ENCODE measurements around the gene TTC39B.

Gene TTC39B

DNA sequence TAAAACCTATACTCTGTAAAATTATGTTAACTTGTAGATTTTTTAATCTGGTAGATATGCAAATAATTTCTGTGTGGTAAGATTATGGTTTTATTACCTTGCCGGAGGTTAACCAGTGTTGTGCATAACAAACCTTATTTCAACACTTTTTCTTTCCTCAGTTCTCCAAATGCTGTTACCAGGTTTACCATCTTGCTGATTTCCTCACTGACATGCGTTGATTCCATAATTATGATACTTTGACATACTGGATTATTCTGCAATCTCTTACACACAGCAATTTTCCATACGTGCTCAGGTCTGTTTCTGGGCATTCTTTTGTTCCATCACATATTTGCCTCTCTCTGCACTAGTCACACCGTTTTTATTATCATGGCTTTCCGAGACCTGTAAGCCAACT is 77.6 kb downstream of the TTC39B start:
- no peak for DNase-seq (ENCODE audit: low read depth in 1 of 2, low spot score in 1 of 2)

DNA sequence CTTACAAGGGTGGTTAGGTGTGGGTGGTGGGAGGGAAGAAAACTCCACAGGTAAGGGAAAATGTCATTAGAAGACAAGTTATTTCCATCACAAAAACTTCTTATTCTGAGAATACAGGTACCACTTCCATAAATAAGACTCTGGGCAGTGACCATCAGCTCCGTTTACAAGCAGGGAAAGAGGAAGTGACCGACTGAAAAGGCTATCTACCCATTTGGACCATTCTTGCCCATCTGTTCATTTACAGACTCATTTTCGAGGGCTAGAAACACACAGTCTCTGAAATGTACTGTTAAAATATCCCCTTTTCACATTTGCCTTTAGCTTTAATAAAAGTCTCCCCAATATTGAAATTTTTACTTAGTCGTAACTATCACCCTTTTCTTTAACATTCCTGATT is 79.5 kb downstream of the TTC39B start:
- no peak for DNase-seq (ENCODE audit: low read depth in 1 of 2, low spot score in 1 of 2)

DNA sequence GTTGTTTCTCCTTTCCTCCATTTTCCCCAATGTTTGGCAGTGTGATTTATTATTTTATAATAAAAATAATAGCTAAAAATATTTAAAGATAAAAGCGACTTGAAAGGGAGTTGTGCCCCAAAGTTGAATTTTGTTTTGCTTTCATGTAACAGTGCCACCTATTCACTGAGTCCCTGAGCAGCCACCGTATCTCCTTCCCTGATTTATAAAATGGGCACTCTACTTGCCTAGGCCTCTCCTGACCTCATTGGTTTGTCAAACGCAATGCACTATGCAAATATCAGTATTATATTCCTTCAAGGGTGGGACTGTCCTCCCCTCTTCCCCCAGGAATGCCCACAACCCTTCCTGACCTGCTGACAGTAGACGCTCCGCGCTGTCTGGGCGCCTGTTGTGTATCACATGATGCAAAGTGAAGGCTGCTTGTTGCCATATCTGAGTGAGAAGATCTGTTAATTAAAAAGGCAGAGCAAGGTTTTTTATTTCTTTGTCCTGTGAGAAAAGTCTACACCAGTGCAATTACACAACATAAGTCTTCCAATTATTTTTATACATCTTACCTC is 81.4 kb downstream of the TTC39B start:
- no peak for DNase-seq (ENCODE audit: low read depth in 1 of 2, low spot score in 1 of 2)

DNA sequence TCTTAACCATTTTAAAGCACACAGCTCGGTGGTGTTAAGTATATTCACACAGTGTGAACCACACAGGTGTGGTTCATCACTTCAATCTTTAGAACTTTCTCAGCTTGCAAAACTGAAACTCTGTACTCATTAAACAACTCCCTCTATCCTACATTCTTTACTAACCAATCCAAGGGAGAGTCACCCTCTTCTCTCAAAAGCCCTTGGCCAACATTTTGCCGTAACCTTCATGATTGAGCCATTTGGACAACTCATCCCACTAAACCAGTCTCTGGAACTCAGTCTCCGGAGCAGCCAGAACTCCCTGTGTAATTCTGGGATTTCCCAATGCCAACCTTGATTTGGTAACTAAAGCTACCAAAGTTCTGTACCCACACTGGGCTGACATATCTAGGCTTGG is 84.7 kb downstream of the TTC39B start:
- no peak for DNase-seq (ENCODE audit: low read depth in 1 of 2, low spot score in 1 of 2)

DNA sequence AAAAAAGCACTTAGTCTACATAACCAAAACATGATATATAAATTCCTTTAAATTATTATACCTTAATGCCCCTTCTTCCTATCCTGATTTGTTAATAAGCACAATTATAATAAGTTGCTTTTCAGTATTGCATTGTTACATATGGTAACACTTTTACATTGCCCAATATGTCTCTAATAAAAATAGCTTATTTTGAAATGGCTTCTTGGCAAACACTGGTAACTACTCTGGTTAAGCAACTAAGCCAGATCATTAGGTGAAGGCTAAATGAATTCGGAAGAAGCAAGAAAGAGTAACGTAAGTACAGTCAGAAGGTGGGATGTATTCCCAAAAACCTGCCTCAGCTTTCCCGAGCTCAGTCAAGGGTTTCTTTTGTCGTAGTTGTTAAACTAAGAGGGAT is 85.3 kb downstream of the TTC39B start:
- no peak for DNase-seq (ENCODE audit: low read depth in 1 of 2, low spot score in 1 of 2)

DNA sequence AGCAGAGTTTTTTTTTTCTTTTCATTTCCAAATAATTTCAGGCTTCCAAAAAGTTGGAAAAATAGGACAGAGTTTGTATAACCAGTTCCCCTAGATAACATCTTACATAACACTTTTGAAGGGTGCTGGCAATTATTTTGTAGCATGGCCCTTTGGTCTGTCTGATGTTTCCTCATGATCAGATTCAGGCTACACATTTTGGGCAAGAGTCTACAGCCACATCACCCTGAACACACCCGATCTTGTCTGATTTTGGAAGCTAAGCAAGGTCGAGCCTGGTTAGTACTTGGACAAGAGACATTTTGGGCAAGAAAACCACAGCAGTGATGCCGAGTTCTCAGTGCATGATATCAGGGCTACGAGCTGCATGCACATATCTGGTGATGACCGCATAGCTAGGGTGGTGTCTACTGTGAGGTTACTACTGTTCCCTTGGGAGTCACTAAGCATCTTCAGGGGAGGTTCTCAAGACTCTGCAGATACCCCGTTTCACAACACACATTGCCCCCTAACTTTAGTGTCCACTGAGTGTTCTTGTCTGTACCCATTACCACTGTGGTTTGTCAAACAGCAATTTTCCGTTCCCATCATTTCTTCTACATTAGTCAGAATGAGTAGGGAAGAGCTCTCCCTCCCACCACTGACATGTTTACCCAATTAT is 86.2 kb downstream of the TTC39B start:
- DNase-seq (ENCODE audit: low read depth in 1 of 2, low spot score in 1 of 2): no peak

DNA sequence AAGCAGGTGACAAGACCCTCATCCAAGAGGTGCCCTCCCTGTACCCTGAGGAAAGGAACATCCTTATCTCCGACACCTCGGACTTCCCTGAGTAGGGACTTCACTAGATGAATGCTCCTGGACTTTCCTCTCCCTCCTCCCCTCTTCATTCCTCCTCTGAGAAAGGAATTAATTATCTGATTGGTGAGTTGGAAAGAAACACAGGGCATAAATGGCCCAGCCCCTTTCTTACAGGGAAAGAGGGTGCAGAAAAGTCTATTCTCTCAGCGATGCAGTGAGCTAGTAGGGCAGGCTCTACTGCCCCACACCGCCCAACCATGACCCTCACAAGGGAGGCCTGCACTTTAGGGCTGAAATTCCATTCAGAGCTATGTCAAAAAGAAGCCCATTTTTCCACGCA is 87.5 kb downstream of the TTC39B start:
- no peak for DNase-seq (ENCODE audit: low read depth in 1 of 2, low spot score in 1 of 2)

DNA sequence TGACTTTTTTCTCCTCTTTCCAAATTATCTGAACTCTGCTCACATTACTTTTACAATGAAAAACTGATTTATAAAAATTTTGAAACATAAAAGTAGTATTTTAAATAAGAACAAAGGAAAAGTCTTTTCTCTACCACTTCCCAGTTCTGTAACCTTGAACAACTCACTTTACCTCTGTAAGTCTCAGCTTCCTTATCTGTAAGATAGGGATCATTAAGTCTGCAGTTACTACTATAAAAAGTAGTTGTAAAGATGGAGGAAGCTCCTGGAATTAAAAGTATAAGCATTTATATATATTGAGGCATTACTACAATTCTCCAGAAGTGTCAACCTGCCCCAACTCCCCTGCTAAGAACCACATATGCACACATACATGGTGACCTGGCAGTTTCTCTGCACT is 88.0 kb downstream of the TTC39B start:
- DNase-seq (ENCODE audit: low read depth in 1 of 2, low spot score in 1 of 2): no peak

DNA sequence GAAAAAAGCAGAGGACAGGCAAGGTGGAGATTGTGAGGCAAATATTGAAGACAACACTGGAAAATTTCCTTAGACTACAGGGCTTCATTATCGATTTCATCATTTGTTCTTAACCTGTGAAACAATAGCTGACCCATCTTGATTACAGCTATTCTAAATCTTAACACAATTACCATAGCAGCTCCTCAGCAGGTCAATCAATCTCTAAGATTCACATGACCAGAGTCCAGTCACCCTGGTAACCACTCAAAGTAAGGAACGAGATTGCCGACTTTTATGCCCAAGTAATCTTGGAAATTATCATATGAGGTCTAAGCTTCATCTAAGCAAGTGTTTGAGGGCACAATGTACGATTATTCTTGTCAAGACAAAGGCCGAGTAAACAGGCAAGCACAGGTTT is 93.8 kb downstream of the TTC39B start:
- no peak for DNase-seq (ENCODE audit: low read depth in 1 of 2, low spot score in 1 of 2)

DNA sequence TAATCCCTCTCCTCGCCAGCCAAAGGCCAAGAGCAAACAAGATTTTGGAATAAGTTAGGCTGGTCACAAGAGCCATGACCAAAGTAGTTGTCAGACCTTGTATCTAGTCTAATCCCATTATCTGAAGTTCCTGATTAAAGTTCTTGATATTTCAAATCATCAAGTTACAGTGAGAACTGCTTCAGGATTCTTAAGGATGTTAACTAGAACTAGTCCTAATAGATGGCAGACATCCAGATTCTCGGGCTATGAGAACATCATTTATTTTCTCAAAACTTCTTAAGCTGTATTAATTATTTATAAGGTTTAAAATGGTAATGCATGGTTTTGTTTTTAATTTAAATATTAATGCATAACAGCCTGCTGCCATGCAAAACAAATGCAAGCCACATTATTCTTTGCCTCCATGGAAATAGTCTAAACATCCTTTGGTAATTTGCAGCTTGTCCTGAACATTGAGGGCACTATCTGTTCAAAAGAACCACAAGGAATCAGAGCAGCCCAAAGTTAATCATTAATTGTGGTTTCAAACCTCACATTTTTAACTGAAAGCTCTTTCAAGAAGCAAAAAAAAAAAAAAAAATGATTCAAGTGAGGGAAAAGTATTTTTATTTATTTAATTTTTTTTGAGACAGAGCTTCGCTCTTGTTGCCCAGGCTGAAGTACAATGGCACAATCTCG is 95.1 kb downstream of the TTC39B start:
- no peak for DNase-seq (ENCODE audit: low read depth in 1 of 2, low spot score in 1 of 2)

DNA sequence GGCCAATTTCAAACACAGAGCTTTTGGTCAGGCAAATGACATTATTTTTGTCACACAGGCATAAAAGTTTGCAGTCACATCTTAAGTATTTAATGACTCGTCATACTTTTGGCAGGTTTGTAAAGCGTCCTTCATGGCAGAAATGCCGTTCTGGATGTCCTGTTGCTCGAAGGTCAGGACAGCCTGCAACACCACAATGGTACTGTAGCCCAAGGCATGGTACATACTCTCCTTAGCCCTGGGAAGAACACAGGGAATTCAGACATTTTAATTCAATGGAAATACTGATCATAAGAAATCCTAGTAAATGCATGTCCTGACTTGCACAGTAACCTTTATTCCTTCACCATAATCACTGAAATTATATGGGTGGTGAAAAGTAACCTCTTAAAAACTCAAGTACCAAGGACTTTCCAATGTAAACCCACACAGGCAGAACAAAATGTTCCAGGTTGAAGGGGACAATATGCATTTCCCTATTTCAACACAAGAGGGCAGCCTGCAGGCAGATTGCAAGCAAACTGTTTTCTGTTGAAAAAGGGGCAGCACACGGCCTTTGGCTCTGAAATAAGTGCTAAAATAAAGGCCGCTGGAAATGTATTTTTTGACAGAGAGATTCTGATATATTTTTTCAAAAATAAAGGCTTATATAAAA is 95.7 kb downstream of the TTC39B start:
- DNase-seq (ENCODE audit: low read depth in 1 of 2, low spot score in 1 of 2): peak in 1 of 2 donors; percentile 79

DNA sequence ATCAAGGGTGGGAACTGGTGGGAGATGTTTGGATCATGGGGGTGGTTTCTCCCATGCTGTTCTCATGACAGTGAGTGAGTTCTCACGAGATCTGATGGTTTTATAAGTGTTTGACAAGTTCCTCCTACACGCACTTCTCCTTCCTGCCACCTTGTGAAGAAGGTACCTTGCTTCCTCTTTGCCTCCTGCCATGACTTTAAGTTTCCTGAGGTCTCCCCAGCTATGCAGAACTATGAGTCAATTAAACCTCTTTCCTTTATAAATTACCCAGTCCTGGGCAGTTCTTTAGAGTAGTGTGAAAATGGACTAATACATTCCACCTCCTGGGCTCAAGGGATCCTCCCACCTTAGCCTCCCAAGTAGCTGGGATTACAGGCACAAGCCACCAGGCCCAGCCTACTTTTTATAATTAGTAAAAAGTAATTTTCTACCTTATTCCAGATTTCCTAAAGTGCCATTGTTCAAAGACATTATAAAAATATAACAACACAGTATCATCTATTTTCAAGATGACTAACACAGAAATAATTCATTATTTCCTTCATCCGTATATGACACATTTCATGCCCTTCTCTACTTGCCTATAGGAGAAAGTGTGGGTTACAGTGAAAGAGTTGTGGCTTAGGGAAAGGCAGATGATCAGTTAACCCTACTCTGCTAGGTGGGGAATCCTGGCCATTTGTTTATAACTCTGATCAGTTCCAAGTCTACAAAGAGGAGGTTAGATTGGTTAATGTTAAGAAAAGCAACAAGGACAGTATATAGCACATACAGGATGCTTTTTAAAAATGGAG is 99.9 kb downstream of the TTC39B start:
- peak in 1 of 2 donors; percentile 11 for DNase-seq (ENCODE audit: low read depth in 1 of 2, low spot score in 1 of 2)

DNA sequence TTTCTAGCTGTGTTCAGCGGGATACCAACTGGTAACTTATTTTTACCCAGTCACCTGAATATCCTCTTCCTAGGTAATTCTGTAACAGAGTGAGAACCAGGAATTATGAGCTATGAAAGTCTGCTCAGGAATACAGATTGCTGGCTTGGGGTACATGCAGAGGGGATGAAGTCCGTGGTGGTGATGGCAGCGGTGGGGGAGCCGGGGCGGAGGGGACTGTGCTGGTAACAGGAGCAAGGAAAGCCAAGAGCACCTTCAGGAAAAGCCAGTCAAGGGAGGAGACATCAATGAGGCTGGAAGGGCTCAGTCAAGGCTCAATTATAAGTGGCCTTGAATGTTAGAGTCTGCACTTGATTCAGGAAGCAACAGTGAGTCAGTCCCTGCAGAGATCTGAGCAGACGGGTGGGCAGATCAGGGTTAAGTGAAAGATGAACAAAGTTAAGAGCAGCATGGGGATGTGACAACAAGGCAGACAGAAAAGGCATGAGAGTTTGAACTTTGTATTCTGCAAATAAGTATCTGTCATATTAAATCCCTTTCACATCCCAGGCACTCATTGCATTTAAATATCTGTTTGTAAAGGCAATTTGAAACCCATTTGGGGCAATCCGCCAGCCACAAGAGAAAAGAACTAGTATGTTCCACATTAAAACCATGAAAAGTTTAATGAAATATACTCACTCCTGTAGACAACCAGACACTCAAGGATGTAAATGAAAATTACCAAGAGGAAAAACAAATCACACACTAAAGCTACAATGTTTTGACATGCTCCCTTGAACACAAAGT is 101.2 kb downstream of the TTC39B start:
- no peak for DNase-seq (ENCODE audit: low read depth in 1 of 2, low spot score in 1 of 2)

DNA sequence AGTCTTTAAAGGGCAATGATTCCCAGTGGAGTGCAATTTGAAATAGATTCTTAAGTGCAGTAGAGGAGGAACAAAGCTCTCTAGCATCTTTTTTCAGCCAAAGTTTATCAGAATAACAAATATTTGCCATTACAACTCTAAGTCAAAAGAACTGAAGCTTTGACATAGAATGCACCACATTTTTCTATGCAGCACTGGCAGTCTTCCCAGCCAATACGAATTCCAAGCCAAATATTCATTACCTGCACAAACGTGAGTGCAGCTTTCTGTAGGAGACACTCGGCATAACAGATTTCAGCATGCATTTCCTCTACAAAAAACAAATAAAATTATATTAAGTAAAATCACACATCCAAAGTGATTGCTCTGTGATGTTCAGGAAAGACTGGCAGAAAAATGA is 103.4 kb downstream of the TTC39B start:
- no peak for DNase-seq (ENCODE audit: low read depth in 1 of 2, low spot score in 1 of 2)

DNA sequence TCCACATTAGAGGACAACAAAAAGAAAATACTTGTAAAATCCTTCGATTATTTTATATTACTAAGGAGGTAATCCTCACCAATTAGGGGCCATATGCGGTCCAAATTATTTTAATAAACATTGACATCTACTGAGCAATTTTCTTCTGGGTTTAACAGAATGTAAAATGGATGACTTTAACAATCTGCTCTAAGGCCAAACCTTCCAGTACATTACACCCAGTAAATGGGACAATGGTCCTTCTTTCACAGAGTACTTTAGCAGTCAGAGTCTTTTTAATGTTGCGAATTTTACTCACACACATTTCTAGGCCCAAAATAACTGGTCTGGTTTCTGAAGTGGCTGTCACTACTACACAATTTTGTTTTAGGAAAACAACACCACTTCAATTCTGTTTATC is 106.9 kb downstream of the TTC39B start:
- no peak for DNase-seq (ENCODE audit: low read depth in 1 of 2, low spot score in 1 of 2)

DNA sequence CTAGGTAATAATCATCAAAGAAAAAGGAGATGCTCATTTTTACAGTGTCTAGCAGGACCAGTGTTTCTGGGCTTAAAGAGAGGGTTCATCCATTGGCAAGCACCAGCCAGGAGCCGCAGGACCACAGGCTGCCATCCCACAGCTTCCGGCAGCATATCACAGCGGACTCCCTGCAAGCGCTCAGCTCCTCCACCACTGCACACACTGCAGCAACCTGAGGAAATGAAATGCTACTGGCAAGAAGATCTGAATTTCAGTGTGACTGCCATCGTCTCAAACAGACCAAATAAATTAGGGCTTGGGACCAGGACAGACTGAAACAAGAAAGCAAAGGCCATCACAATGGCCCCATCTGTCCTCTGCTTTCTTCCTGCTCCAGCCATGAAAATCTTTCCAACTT is 114.2 kb downstream of the TTC39B start:
- no peak for DNase-seq (ENCODE audit: low read depth in 1 of 2, low spot score in 1 of 2)

DNA sequence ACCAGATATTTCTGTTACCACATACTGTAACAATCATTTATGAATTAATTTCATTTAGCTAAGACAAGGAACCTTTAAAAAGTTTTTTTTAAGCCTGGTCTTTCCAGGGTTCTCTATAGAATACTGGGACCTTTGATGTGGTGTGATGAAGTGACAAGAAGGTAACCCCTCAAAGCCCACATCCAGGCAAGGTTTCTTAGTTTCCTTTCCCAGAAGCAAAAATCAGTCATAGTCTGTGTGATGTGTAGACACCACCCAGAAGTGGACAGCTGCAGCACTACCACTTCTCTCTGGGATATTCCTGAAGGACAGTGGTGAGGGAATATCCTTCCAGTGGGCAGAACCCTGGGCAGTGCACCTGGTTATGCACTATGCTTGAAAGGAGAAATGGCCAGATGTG is 115.6 kb downstream of the TTC39B start:
- DNase-seq (ENCODE audit: low read depth in 1 of 2, low spot score in 1 of 2): peak in 1 of 2 donors; percentile 2

DNA sequence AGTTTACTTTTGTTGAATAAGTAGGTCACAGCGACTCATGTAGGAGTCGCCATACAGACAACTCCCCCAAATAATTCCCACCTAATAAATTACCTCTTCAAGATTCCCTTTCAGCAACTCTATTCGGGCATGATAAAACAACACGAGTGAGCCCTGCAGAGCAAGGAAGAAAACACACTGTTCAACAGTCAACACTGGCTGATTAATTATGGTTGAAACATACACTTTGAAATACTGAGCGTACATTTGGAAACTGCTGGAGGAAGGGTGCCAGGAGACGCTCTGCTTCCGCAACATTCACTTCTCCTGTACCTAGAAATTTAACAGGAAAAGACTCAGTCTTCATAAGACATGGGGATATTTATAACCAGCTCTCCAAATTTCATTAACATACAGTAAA is 117.5 kb downstream of the TTC39B start:
- DNase-seq (ENCODE audit: low read depth in 1 of 2, low spot score in 1 of 2): no peak

DNA sequence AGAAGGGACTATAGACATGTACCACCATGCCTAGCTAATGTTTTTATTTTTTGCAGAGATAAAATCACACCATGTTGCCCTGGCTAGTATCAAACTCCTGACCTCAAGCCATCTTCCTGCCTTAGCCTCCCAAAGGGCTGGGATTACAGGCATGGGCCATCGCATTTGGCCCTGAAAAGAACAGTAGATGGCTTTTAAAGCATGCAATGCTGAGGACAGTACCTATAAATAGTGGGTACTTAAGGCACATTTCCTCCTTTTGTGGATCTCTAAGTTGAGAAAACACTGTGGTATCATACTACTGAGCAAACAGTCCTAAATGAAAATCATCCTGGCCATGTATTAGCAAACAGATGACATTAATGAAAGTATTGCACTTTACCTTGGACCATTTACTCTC is 119.4 kb downstream of the TTC39B start:
- no peak for DNase-seq (ENCODE audit: low read depth in 1 of 2, low spot score in 1 of 2)

DNA sequence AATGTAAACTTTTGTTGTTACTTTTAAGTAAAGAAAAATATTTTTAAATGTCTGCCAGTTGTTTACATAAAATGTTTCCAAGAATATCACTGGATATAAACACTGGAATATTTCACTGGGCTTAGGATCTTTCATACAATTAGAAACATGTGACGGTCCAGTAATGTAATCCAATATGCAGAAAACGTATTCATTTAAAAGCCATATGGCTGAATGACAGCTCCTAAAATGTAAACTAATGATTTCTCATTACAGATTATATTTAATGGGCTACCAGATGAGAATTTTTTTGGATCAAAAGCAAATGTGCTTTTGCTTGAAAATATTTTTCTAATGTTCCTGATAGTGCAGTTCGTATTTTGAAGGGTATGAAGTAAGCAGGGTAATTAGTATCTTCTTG is 124.3 kb downstream of the TTC39B start:
- DNase-seq (ENCODE audit: low read depth in 1 of 2, low spot score in 1 of 2): no peak

DNA sequence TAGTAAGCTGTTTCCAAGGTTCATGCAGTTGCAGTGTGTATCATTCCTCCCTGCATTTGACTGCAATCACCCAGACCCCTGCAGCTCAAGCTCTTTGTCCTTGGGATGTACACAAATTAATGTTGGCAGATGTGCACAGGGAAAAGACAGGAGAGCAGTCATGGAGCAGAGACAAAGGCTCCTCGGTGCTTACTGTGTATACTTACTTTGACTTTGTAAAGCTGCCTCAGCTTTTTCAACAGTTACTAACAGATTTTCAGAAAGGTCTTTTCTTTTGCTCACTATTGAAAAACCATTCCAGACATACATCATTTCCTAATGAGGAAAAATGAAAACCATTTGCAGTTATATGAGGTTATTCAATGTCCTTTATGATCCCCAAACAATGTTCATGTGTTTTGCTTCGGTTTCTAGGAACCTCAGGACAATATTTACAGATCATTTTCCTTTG is 124.9 kb downstream of the TTC39B start:
- no peak for DNase-seq (ENCODE audit: low read depth in 1 of 2, low spot score in 1 of 2)
